Smooth muscle cell (in vitro differentiated cells): Measurements from ENCODE around the gene TPCN2. TPM values are rescaled to one million over a fixed set of nuclear protein-coding genes. Genes with fewer than 3 reads are reported as not detected.

Source experiments
- DNase-seq: peaks from one replicate; lab custom pipeline; 2025; ENCODE audit not compliant: unreplicated experiment; lab: John Stamatoyannopoulos, UW
- H2AFZ ChIP-seq: fragments of 200-600 bp; sonication (generic); 2 replicates; pipeline ENCODE4 v1.6.0; 2016; ENCODE audit warnings: antibody characterized with exemption, low read depth, mild to moderate bottlenecking
- H3F3A ChIP-seq: fragments of 200-600 bp; sonication (generic); 2 replicates; pipeline ENCODE4 v1.6.0; 2017; ENCODE audit warnings: antibody characterized with exemption, low read depth
- H3K27ac ChIP-seq: fragments of 200-600 bp; sonication (generic); 2 replicates; pipeline ENCODE4 v1.5.1; 2016; ENCODE audit warnings: low read depth, mild to moderate bottlenecking
- H3K27me3 ChIP-seq: fragments of 200-600 bp; sonication (generic); 2 replicates; pipeline ENCODE4 v1.6.1; 2016; ENCODE audit warnings: low read depth, mild to moderate bottlenecking
- H3K36me3 ChIP-seq: fragments of 200-600 bp; sonication (generic); 2 replicates; pipeline ENCODE4 v1.5.1; 2016; ENCODE audit warnings: low read depth
- H3K4me1 ChIP-seq: fragments of 200-600 bp; sonication (generic); 2 replicates; pipeline ENCODE4 v1.5.1; 2016; ENCODE audit warnings: low read depth
- H3K4me2 ChIP-seq: fragments of 200-600 bp; sonication (generic); 2 replicates; pipeline ENCODE4 v1.6.0; 2016; ENCODE audit warnings: mild to moderate bottlenecking
- H3K4me3 ChIP-seq: fragments of 200-600 bp; sonication (generic); 2 replicates; pipeline ENCODE4 v1.5.1; 2016; ENCODE audit warnings: mild to moderate bottlenecking
- H3K79me2 ChIP-seq: fragments of 200-600 bp; sonication (generic); 2 replicates; pipeline ENCODE4 v1.6.0; 2016; ENCODE audit warnings: low read depth, mild to moderate bottlenecking
- H3K9ac ChIP-seq: fragments of 200-600 bp; sonication (generic); 2 replicates; pipeline ENCODE4 v1.6.0; 2016; ENCODE audit warnings: low read depth
- H3K9me3 ChIP-seq: fragments of 200-600 bp; sonication (generic); replicated peaks from 2 replicates; pipeline ENCODE4 v1.5.1; 2016; ENCODE audit warnings: low read depth
- H4K20me1 ChIP-seq: fragments of 200-600 bp; sonication (generic); 2 replicates; pipeline ENCODE4 v1.6.0; 2016; ENCODE audit warnings: low read depth
- WGBS: methylation state at CpG from one replicate; pipeline ENCODE4 v1.1.7; 2016; ENCODE audit warnings: low lambda C conversion rate; 5-methylcytosine and 5-hydroxymethylcytosine counted together
- polyA plus RNA-seq: library from polyadenylated mRNA; unstranded; fragments of >200 nt; fragmentation: Nextera tagmentation; extraction: Ambion mirVana; gene quantifications from 2 replicates; pipeline ENCODE4 v1.2.1, GENCODE V29; 2016
- total RNA-seq: library from RNA; depleted of rRNA; stranded (reverse); fragments of >200 nt; gene quantifications from 2 replicates; pipeline ENCODE4 v1.2.3, GENCODE V29; 2014
- TF ChIP-seq, protein P1 (sequence below): fragments of 200-600 bp; sonication (generic); IDR thresholded peaks from 2 replicates; pipeline ENCODE4 v1.5.1; 2017; ENCODE audit warnings: borderline replicate concordance, mild to moderate bottlenecking, antibody characterized with exemption; ENCODE audit not compliant: insufficient read depth, poor library complexity, severe bottlenecking

TPCN2 gene
- total and polyA plus RNA-seq, 2 experiments from 2014 or later: 7.4 to 10.5 TPM

DNA sequence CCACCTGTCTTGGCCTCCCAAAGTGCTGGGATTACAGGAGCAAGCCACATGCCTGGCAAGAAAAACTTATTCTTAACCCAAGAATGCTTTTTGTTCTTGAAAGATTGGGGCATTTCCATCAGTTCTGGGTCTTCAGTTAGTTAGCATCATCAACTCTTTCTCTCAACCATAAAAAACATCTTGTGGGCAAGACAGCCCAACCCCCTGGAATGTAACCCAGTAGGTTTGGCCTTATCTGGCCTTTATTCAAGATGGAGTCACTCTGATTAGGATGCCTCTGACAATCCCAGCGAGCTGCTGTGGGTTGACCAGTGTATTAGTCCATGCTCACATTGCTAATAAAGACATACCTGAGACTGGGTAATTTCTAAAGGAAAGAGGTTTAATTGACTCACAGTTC lies 9.2 kb upstream of the TPCN2 start:
- no peaks in the 10 kb centered on the region for H3K27me3 ChIP-seq
- H3K4me3 ChIP-seq: no peak overlapping the region
- H3K36me3 ChIP-seq: no peaks in the 10 kb centered on the region
- no peak overlapping the region for H3K9ac ChIP-seq
- no peak overlapping the region for H3K4me2 ChIP-seq
- no peak for DNase-seq
- H3K27ac ChIP-seq: no peak overlapping the region
- H4K20me1 ChIP-seq: no peaks in the 10 kb centered on the region
- H3F3A ChIP-seq: peaks cover under 1% of the 10 kb centered on the region
- H3K4me1 ChIP-seq: peaks cover 2% of the 10 kb centered on the region
- WGBS: 65% methylated on average over 1 of the region's 1 CpG
- no peaks in the 10 kb centered on the region for H3K79me2 ChIP-seq
- no peaks in the 10 kb centered on the region for H3K9me3 ChIP-seq
- no peak overlapping the region for H2AFZ ChIP-seq
- TF ChIP-seq, protein P1, sequence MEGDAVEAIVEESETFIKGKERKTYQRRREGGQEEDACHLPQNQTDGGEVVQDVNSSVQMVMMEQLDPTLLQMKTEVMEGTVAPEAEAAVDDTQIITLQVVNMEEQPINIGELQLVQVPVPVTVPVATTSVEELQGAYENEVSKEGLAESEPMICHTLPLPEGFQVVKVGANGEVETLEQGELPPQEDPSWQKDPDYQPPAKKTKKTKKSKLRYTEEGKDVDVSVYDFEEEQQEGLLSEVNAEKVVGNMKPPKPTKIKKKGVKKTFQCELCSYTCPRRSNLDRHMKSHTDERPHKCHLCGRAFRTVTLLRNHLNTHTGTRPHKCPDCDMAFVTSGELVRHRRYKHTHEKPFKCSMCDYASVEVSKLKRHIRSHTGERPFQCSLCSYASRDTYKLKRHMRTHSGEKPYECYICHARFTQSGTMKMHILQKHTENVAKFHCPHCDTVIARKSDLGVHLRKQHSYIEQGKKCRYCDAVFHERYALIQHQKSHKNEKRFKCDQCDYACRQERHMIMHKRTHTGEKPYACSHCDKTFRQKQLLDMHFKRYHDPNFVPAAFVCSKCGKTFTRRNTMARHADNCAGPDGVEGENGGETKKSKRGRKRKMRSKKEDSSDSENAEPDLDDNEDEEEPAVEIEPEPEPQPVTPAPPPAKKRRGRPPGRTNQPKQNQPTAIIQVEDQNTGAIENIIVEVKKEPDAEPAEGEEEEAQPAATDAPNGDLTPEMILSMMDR: no peak

DNA sequence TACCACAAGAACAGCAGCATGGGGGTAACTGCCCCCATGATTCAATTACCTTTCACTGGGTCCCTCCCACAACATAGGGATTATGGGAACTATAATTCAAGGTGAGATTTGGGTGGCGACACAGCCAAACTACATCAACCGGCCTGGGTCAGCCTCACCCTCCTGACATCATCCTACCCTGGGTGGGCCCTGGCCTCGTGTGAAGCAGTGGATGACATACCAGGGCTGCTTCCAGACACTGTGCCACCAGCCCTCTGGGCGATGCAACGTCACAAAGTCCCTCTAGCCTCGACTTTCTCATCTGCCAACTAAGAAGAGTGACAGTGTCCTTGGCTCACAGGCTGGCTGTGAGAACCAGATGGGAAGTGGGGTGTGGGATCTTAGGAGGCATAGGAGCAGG lies 8.7 kb upstream of the TPCN2 start:
- TF ChIP-seq, protein P1: no peak
- H3K27ac ChIP-seq: no peak overlapping the region
- peaks cover 5% of the 10 kb centered on the region for H3F3A ChIP-seq
- no peaks in the 10 kb centered on the region for H3K36me3 ChIP-seq
- no peak overlapping the region for H3K4me3 ChIP-seq
- WGBS: 90% methylated on average over 6 of the region's 6 CpGs
- H3K4me2 ChIP-seq: no peak overlapping the region
- no peak overlapping the region for H2AFZ ChIP-seq
- peaks cover 6% of the 10 kb centered on the region for H3K4me1 ChIP-seq
- H3K9me3 ChIP-seq: no peaks in the 10 kb centered on the region
- no peaks in the 10 kb centered on the region for H4K20me1 ChIP-seq
- no peaks in the 10 kb centered on the region for H3K79me2 ChIP-seq
- no peak overlapping the region for H3K9ac ChIP-seq
- no peaks in the 10 kb centered on the region for H3K27me3 ChIP-seq
- DNase-seq: no peak

DNA sequence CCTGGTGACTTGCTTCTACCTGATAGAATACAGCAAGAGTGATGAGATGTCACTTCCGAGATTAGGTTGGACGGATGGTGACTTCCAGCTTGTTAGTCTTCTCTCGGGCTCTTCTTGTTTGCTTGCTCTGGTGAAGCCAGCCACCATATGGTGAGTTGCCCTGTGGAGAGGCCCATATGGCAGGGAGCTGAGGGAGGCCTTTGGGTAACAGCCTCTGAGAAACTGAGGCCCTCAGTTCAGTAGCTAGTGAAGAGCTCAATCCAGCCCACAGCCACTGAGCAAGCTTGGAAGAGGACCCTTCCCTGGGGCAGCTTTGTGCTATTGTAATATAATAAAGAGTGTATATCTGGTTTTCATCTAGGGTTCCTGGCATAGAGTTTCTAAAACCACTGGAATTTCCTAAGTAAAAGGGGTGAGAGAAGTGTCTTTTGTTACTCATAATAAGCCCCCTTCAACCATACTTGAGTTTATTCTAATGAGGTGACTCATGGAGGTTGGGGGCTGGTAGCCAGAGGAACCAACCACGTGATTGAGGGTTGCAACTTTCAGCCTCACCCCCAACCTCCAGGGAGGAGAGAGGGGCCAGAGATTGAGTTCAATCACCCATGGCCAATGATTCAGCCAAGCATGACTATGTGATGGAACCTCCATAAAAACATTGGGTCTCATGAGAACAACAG lies 8.0 kb upstream of the TPCN2 start:
- no peak overlapping the region for H2AFZ ChIP-seq
- TF ChIP-seq, protein P1: no peak
- H3K9ac ChIP-seq: no peak overlapping the region
- no peaks in the 10 kb centered on the region for H3K79me2 ChIP-seq
- H3K27ac ChIP-seq: no peak overlapping the region
- H3K36me3 ChIP-seq: no peaks in the 10 kb centered on the region
- no peak overlapping the region for H3K4me2 ChIP-seq
- H3K4me1 ChIP-seq: peaks cover 6% of the 10 kb centered on the region
- no peaks in the 10 kb centered on the region for H3K9me3 ChIP-seq
- no peak overlapping the region for H3K4me3 ChIP-seq
- DNase-seq: no peak
- 77% methylated on average over 4 of the region's 4 CpGs for WGBS
- peaks cover 5% of the 10 kb centered on the region for H3F3A ChIP-seq
- no peaks in the 10 kb centered on the region for H4K20me1 ChIP-seq
- H3K27me3 ChIP-seq: no peaks in the 10 kb centered on the region

DNA sequence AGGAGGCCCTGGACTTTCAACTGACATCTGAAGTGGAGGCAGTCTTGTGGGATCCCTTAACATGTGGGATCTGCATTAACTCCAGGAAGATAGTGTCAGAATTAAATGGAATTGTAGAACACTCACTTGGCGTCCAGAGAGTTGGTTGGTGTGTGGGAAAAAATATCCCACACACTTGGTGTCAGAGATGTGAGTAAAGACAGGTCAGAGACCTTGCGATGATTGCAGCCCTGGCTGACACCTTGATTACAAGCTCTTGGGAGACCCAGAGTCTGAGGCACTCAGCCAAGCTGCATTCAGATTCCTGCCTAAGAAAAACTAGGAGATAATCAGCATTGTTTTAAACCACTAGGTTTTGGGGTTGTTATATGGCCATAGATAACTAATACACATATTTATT lies 7.2 kb upstream of the TPCN2 start:
- TF ChIP-seq, protein P1: no peak
- H3K27me3 ChIP-seq: no peaks in the 10 kb centered on the region
- DNase-seq: no peak
- peaks cover 6% of the 10 kb centered on the region for H3K4me1 ChIP-seq
- peaks cover 5% of the 10 kb centered on the region for H3F3A ChIP-seq
- 56% methylated on average over 2 of the region's 2 CpGs for WGBS
- no peak overlapping the region for H3K27ac ChIP-seq
- no peaks in the 10 kb centered on the region for H3K79me2 ChIP-seq
- H2AFZ ChIP-seq: no peak overlapping the region
- H3K36me3 ChIP-seq: no peaks in the 10 kb centered on the region
- no peak overlapping the region for H3K9ac ChIP-seq
- no peak overlapping the region for H3K4me3 ChIP-seq
- H4K20me1 ChIP-seq: no peaks in the 10 kb centered on the region
- H3K4me2 ChIP-seq: no peak overlapping the region
- no peaks in the 10 kb centered on the region for H3K9me3 ChIP-seq
